Right forelimb (tissue), 1 donor: Measurements from ENCODE around the gene CDH4.

Experiments
- DNase-seq: peaks from one replicate; pipeline ENCODE4 v3.0.0-alpha.2; 2018

CDH4 gene

GRCh38 chr20:61753316-61753942, 501.4 kb downstream of the CDH4 start:
- DNase-seq, result no peak

- DNase-seq, result no peak
These were observed 502.2 kb downstream of the CDH4 start for GRCh38 chr20:61753987-61754956.

- DNase-seq, result no peak
These were observed 503.1 kb downstream of the CDH4 start for GRCh38 chr20:61754976-61755778.

- DNase-seq, result no peak
These were observed 504.1 kb downstream of the CDH4 start for GRCh38 chr20:61755971-61756845.

GRCh38 chr20:61756966-61757677, 505.1 kb downstream of the CDH4 start:
- DNase-seq, result no peak

- DNase-seq, result no peak
These were observed 505.9 kb downstream of the CDH4 start for GRCh38 chr20:61757678-61758563.

GRCh38 chr20:61758564-61759200, 506.6 kb downstream of the CDH4 start:
- peak; percentile 19 for DNase-seq

- DNase-seq, result peak; percentile 20
These were observed 507.4 kb downstream of the CDH4 start for GRCh38 chr20:61759286-61760065.

- DNase-seq, result no peak
These were observed 508.3 kb downstream of the CDH4 start for GRCh38 chr20:61760321-61760720.

- DNase-seq, result no peak
These were observed 508.7 kb downstream of the CDH4 start for GRCh38 chr20:61760731-61761130.

GRCh38 chr20:61761453-61762166, 509.5 kb downstream of the CDH4 start:
- DNase-seq, result no peak

- DNase-seq, result peak; percentile 7
These were observed 510.2 kb downstream of the CDH4 start for GRCh38 chr20:61762167-61762710.

GRCh38 chr20:61762886-61763739, 511.1 kb downstream of the CDH4 start:
- DNase-seq, result peak; percentile 17

GRCh38 chr20:61763740-61764400, 511.8 kb downstream of the CDH4 start:
- peak; percentile 16 for DNase-seq

GRCh38 chr20:61764471-61765025, 512.5 kb downstream of the CDH4 start:
- peak; percentile 13 for DNase-seq
